Measurements from ENCODE around the gene BRD4.

BRD4 gene

GRCh38 chr19:15331419-15332310, 674 bp downstream of the BRD4 start:
- Histone ChIP-seq H3K27me3 (replicated peaks) (no peaks in the 10 kb centered on the region), H3K36me3 (replicated peaks) (no peaks in the 10 kb centered on the region), H3K27ac (peak overlapping the region; percentile 91), H3K4me3 (ENCODE audit: low read depth, low read length) (peak overlapping the region; percentile 88)
- DNase-seq = no peak
- in situ Hi-C loops (cut with HindIII; ENCODE audit: low pct_ligation_motif_present, low sequenced_read_pairs) = no loop called here
- TF ChIP-seq CTCF (IDR thresholded peaks at IDR 0.05; ENCODE audit: low read depth, low read length, missing control alignments) = no peak

GRCh38 chr19:15330801-15331418, 1.4 kb downstream of the BRD4 start:
- DNase-seq = peak; percentile 69
- H3K4me3 ChIP-seq (ENCODE audit: low read depth, low read length) = peak overlapping the region; percentile 88
- in situ Hi-C loops (cut with HindIII; ENCODE audit: low pct_ligation_motif_present, low sequenced_read_pairs) = no loop called here
- H3K27ac ChIP-seq = peak overlapping the region; percentile 91
- H3K27me3 ChIP-seq (replicated peaks) = no peaks in the 10 kb centered on the region
- TF ChIP-seq CTCF (IDR thresholded peaks at IDR 0.05; ENCODE audit: low read depth, low read length, missing control alignments) = no peak
- no peaks in the 10 kb centered on the region for H3K36me3 ChIP-seq (replicated peaks)

- H3K27ac ChIP-seq = no peak overlapping the region
- no peaks in the 10 kb centered on the region for H3K27me3 ChIP-seq (replicated peaks)
- H3K36me3 ChIP-seq (replicated peaks) = no peaks in the 10 kb centered on the region
- no peak overlapping the region for H3K4me3 ChIP-seq (ENCODE audit: low read depth, low read length)
- in situ Hi-C loops (cut with HindIII; ENCODE audit: low pct_ligation_motif_present, low sequenced_read_pairs) = no loop called here
- DNase-seq = no peak
- TF ChIP-seq CTCF (IDR thresholded peaks at IDR 0.05; ENCODE audit: low read depth, low read length, missing control alignments) = no peak
Observed at GRCh38 chr19:15328312-15328711, 4.0 kb downstream of the BRD4 start.

GRCh38 chr19:15324791-15325519, 7.4 kb downstream of the BRD4 start:
- in situ Hi-C loops (cut with HindIII; ENCODE audit: low pct_ligation_motif_present, low sequenced_read_pairs) = no loop called here
- Histone ChIP-seq H3K36me3 (replicated peaks) (no peaks in the 10 kb centered on the region), H3K27me3 (replicated peaks) (no peaks in the 10 kb centered on the region), H3K27ac (no peak overlapping the region), H3K4me3 (ENCODE audit: low read depth, low read length) (no peak overlapping the region)
- DNase-seq = no peak
- no peak for TF ChIP-seq CTCF (IDR thresholded peaks at IDR 0.05; ENCODE audit: low read depth, low read length, missing control alignments)

GRCh38 chr19:15323496-15324235, 8.7 kb downstream of the BRD4 start:
- no peak overlapping the region for H3K27ac ChIP-seq
- in situ Hi-C loops (cut with HindIII; ENCODE audit: low pct_ligation_motif_present, low sequenced_read_pairs) = no loop called here

More at GRCh38 chr19:15323496-15324235, 8.7 kb downstream of the BRD4 start:
- no peak for DNase-seq
- Histone ChIP-seq H3K27me3 (replicated peaks) (no peaks in the 10 kb centered on the region), H3K36me3 (replicated peaks) (no peaks in the 10 kb centered on the region), H3K4me3 (ENCODE audit: low read depth, low read length) (no peak overlapping the region)
- TF ChIP-seq CTCF (IDR thresholded peaks at IDR 0.05; ENCODE audit: low read depth, low read length, missing control alignments) = no peak

Data from brain microvascular endothelial cell (primary cell).